HCEC 1CT (cell line): ENCODE results near the gene DPY19L2.

Experiments used
- DNase-seq: peaks from one replicate; pipeline ENCODE4 v3.0.0-alpha.2; 2017

DPY19L2 gene

DNA sequence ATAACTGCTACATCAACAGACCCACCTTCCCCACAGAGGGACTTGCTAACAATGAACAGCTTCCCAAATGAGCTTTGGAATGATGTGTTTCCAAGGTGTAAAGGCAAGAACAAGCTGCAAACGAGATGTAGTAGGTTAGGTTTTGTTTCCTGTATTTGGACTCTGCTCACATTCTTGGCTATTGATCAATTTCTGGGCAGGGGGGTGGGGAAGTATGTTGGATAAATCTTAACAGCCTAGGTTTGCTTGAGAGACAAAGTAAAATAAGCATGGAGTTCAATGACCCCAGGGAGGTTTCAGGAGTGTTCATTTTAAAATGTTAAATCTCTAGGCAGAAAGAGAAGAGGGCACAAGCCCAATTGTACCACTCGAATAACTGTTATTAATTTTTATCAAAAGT, 146.6 kb downstream of the DPY19L2 start:
- no peak for DNase-seq
